Heart left ventricle (tissue), 16 donors: Measurements from ENCODE around the gene CYB5R3. TPM values are rescaled to one million over a fixed set of nuclear protein-coding genes. Genes with fewer than 3 reads are reported as not detected.

ENCODE experiments used
- ATAC-seq, 4 donors: fragments of 200-7000 bp; cut with Tn5 transposase; one replicate each; pipeline ENCODE4 v1.9.1; 2020 to 2022; ENCODE audit warnings: moderate library complexity in 4 of 4, mild to moderate bottlenecking in 3 of 4, moderate number of reproducible peaks in 1 of 4
- DNase-seq, 5 donors: peaks; one replicate each; pipeline ENCODE4 v3.0.0-alpha.2; 2020
- H3K27ac ChIP-seq, 12 donors: fragments of 200-600 bp; sonication (generic) in 4 of 12; one replicate each; pipeline versions ENCODE4 v1.5.0 to v1.8.0; 2016 to 2022; ENCODE audit warnings: mild to moderate bottlenecking in 2 of 12
- H3K27me3 ChIP-seq, 9 donors: fragments of 200-600 bp; sonication (generic) in 2 of 9; one replicate each; pipeline versions ENCODE4 v1.5.1 to v1.8.0; 2016 to 2022; ENCODE audit warnings: mild to moderate bottlenecking in 3 of 9
- H3K36me3 ChIP-seq, 9 donors: fragments of 200-600 bp; sonication (generic) in 2 of 9; one replicate each; pipeline versions ENCODE4 v1.5.0 to v1.8.0; 2018 to 2022; ENCODE audit warnings: mild to moderate bottlenecking in 2 of 9
- H3K4me1 ChIP-seq, 12 donors: fragments of 200-600 bp; sonication (generic) in 4 of 12; one replicate each; pipeline versions ENCODE4 v1.5.0 to v1.8.0; 2016 to 2022; ENCODE audit warnings: mild to moderate bottlenecking in 3 of 12
- H3K4me3 ChIP-seq, 12 donors: fragments of 200-600 bp; sonication (generic) in 4 of 12; one replicate each; pipeline versions ENCODE4 v1.5.0 to v1.8.0; 2017 to 2022; ENCODE audit warnings: mild to moderate bottlenecking in 9 of 12, moderate library complexity in 4 of 12
- H3K9me3 ChIP-seq, 12 donors: fragments of 200-600 bp; sonication (generic) in 4 of 12; one replicate each; pipeline versions ENCODE4 v1.5.0 to v1.8.0; 2016 to 2022; ENCODE audit warnings: mild to moderate bottlenecking in 1 of 12
- POLR2A ChIP-seq, 2 donors: fragments of 450-650 bp; IDR thresholded peaks; one replicate each; pipeline ENCODE4 v1.6.1; 2017; ENCODE audit warnings: antibody characterized with exemption in 2 of 2, mild to moderate bottlenecking in 2 of 2, moderate library complexity in 2 of 2
- WGBS, 4 donors: extraction: QIAGEN DNeasy Blood & Tissue Kit in 2 of 4; methylation state at CpG; one replicate each; pipeline versions ENCODE4 v1.1.5 to v1.1.7; 2013 to 2018; 5-methylcytosine and 5-hydroxymethylcytosine counted together
- intact Hi-C, 10 donors: fragments of 100-400 bp; cut with DNase I; formaldehyde crosslinking; loops; one replicate each; pipeline versions ENCODE4 v1.11.1 to v1.14.2; 2022
- polyA plus RNA-seq, 2 donors: library from polyadenylated mRNA; stranded (reverse); fragments of 200-250 nt; gene quantifications; one replicate each; pipeline ENCODE4 v1.2.3, GENCODE V29; 2013
- total RNA-seq, 9 donors: library from RNA; depleted of rRNA in 2 of 9; stranded (reverse); fragments of >200 nt in 2 of 9; fragmentation: NEBNext Ultra II Directional in 3 of 9; extraction: Animal tissue kit (Norgen Biotek cat#: 25700) in 3 of 9; gene quantifications; one replicate each; pipeline versions ENCODE4 v1.1.0 to v1.2.4, GENCODE V29; 2016 to 2023
- TF ChIP-seq, protein P1 (sequence below), 12 donors: fragments of 200-600 bp; sonication (generic) in 4 of 12; IDR thresholded peaks; one replicate each; pipeline versions ENCODE4 v1.5.0 to v1.8.0; 2018 to 2022; ENCODE audit warnings: antibody characterized with exemption in 12 of 12, mild to moderate bottlenecking in 5 of 12
- donor health status: ischemic (EF 13 %, LVEDD 7.1; RV severe dilation, severe dysfunction).
- donor health status: healthy with polysubstance abuse.
- donor health status: DM: no; HTN: yes; CAD: no.
- donor health status: DM: no; HTN: no; CAD: no.
- donor health status: ischemic (EF 25% LVEDD 6.9; RV normal size, moderate dysfunction).
- donor health status: ischemic (EF 25% LVEDD 5.7; RV mildly dilated, moderate dysfunction).
- donor health status: healthy.
- donor health status: DM: yes; HTN: yes; CAD: no.
- donor health status: ischemic (EF 35%, LVEDD 5.7; RV mildly dilated, moderate dysfunction).
- donor health status: nonischemic (EF 11% LVEDD 7.7; RV severe dilation, severe dysfunction).
- donor health status: DM: yes; HTN: yes; CAD: no.
- donor health status: PGD.
- donor health status: ischemic (EF 29% LVEDD 5.4; RV normal size, mild dysfunction).
- donor health status: nonischemic (EF 23%, LVEDD 6.1; RV moderate dilation, normal function).

The CYB5R3 gene
- total and polyA plus RNA-seq, 11 donors = 135 to 459 (median 305) TPM

GRCh38 chr22:42587588-42588175 lies 61.5 kb downstream of the CYB5R3 start:
- no peak overlapping the region for H3K4me3 ChIP-seq
- no peaks in the 10 kb centered on the region for H3K9me3 ChIP-seq
- WGBS, 4 donors = 78 to 87% (median 82%) methylated on average over 5 of the region's 5 CpGs
- H3K27me3 ChIP-seq = no peaks in the 10 kb centered on the region
- H3K36me3 ChIP-seq = peaks cover 0 to 100% (median 97%) of the 10 kb centered on the region in 9 donors
- ATAC-seq (no peak), DNase-seq (no peak)
- TF ChIP-seq, protein P1, sequence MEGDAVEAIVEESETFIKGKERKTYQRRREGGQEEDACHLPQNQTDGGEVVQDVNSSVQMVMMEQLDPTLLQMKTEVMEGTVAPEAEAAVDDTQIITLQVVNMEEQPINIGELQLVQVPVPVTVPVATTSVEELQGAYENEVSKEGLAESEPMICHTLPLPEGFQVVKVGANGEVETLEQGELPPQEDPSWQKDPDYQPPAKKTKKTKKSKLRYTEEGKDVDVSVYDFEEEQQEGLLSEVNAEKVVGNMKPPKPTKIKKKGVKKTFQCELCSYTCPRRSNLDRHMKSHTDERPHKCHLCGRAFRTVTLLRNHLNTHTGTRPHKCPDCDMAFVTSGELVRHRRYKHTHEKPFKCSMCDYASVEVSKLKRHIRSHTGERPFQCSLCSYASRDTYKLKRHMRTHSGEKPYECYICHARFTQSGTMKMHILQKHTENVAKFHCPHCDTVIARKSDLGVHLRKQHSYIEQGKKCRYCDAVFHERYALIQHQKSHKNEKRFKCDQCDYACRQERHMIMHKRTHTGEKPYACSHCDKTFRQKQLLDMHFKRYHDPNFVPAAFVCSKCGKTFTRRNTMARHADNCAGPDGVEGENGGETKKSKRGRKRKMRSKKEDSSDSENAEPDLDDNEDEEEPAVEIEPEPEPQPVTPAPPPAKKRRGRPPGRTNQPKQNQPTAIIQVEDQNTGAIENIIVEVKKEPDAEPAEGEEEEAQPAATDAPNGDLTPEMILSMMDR (IDR thresholded peaks at IDR 0.05) = no peak
- no peak for TF ChIP-seq POLR2A (IDR thresholded peaks at IDR 0.05)
- H3K4me1 ChIP-seq = peaks cover 0 to 25% (median 3%) of the 10 kb centered on the region in 12 donors
- peak overlapping the region in 1 of 12 donors; percentile 25 for H3K27ac ChIP-seq
- intact Hi-C loops = loop anchor here in 1 of 10 donors (5.0 kb wide), 1 partner anchor 70 kb away; the partner anchor contains the start of gene RRP7A

- Histone ChIP-seq H3K36me3 (peaks cover 0 to 90% (median 84%) of the 10 kb centered on the region in 9 donors), H3K27me3 (no peaks in the 10 kb centered on the region), H3K4me1 (peaks cover 0 to 30% (median 9%) of the 10 kb centered on the region in 12 donors), H3K9me3 (no peaks in the 10 kb centered on the region), H3K27ac (peak overlapping the region in 1 of 12 donors; percentile 60), H3K4me3 (no peak overlapping the region)
- DNase-seq (no peak), ATAC-seq (no peak)
- 92 to 95% (median 93%) methylated on average over 4 of the region's 4 CpGs for WGBS, 4 donors
- intact Hi-C loops = loop anchor here in 1 of 10 donors (5.0 kb wide), 1 partner anchor 69 kb away; the partner anchor contains the start of gene RRP7A
- TF ChIP-seq, protein P1 (IDR thresholded peaks at IDR 0.05) = no peak
- TF ChIP-seq POLR2A (IDR thresholded peaks at IDR 0.05) = no peak
These were observed 62.8 kb downstream of the CYB5R3 start for GRCh38 chr22:42586381-42586780.

GRCh38 chr22:42585096-42585495 lies 64.1 kb downstream of the CYB5R3 start:
- Histone ChIP-seq H3K27me3 (no peaks in the 10 kb centered on the region), H3K36me3 (peaks cover 0 to 77% (median 72%) of the 10 kb centered on the region in 9 donors), H3K4me3 (no peak overlapping the region), H3K9me3 (no peaks in the 10 kb centered on the region), H3K27ac (peak overlapping the region in 5 of 12 donors; percentile 1 to 52 (median 24)), H3K4me1 (peaks cover 0 to 34% (median 11%) of the 10 kb centered on the region in 12 donors)
- 54 to 72% (median 64%) methylated on average over 8 of the region's 8 CpGs for WGBS, 4 donors
- TF ChIP-seq POLR2A (IDR thresholded peaks at IDR 0.05) = no peak
- TF ChIP-seq, protein P1 (IDR thresholded peaks at IDR 0.05) = no peak
- intact Hi-C loops = loop anchor here in 1 of 10 donors (5.0 kb wide), 1 partner anchor 68 kb away; the partner anchor contains the start of gene RRP7A
- DNase-seq (no peak), ATAC-seq (peak in 1 of 4 donors; percentile 41)

DNA sequence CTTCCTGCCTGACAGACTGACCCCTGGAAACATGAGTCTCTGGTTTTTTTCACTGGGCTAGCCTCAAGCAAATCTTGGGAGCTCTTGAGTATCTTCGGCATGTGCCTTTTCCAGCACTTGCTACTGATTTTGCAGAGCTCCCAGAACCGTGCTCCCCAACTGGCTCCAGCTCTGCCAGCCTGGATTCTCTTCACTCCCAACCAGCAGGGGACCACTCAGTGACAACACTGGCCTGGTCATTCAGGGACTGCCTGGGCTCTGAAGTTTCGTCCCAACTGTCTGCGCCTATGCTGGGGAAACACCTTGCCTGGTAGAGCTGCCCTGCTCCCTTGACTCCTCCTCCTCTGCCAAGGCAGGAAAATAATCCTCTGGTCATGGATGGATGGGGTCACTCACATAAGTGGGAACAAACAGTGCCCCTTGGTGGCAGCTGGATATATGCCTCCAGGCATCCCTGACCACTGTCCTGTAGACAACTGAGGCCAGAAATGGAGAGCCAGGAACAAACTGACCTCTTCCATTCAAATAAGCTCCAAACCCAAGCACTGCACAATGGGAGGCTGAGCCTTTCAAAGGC lies 64.7 kb downstream of the CYB5R3 start:
- 85 to 97% (median 91%) methylated on average over 4 of the region's 4 CpGs for WGBS, 4 donors
- TF ChIP-seq, protein P1 (IDR thresholded peaks at IDR 0.05) = no peak
- TF ChIP-seq POLR2A (IDR thresholded peaks at IDR 0.05) = no peak
- Histone ChIP-seq H3K36me3 (peaks cover 0 to 73% (median 65%) of the 10 kb centered on the region in 9 donors), H3K27me3 (no peaks in the 10 kb centered on the region), H3K4me1 (peaks cover 0 to 34% (median 11%) of the 10 kb centered on the region in 12 donors), H3K27ac (peak overlapping the region in 3 of 12 donors; percentile 1 to 42 (median 24)), H3K4me3 (no peak overlapping the region), H3K9me3 (no peaks in the 10 kb centered on the region)
- ATAC-seq = no peak
- DNase-seq = no peak
- intact Hi-C loops = no loop called here
